Measurements from ENCODE around the gene MPPE1. TPM values are rescaled to one million over a fixed set of nuclear protein-coding genes. Genes with fewer than 3 reads are reported as not detected.
"Not testable (repeated sequence)": the region's sequence is repeated elsewhere in the genome, so short reads cannot be mapped to it uniquely, and the experiment has no call there.

The MPPE1 gene
- total and polyA plus RNA-seq, 5 experiments from 2014 or later, result 37.1 to 85.6 (median 40.9) TPM

GRCh38 chr18:11945834-11946659, 37.9 kb upstream of the MPPE1 start:
- Mint-ChIP-seq H3K4me3 (peak overlapping the region in 5 of 10 donors; percentile 32 to 93 (median 87)), H3K4me1 (peaks cover 2 to 14% (median 11%) of the 10 kb centered on the region in 4 donors), H3K27ac (peak overlapping the region in 3 of 10 donors; percentile 27 to 95 (median 41))
- POLR2A ChIA-PET, result interaction anchor here (0.5 to 2.9 kb wide), 2 partner anchors 14 to 35 kb away, joined by 3 to 15 read pairs; partner anchors contain the start of gene IMPA2
- not testable (repeated sequence) for ATAC-seq, H3K36me3 Mint-ChIP-seq, DNase-seq, H3K27me3 Mint-ChIP-seq, H3K9me3 Mint-ChIP-seq

- Mint-ChIP-seq H3K27ac (no peak overlapping the region), H3K4me3 (no peak overlapping the region), H3K27me3 (peaks cover 0 to 3% (median 0%) of the 10 kb centered on the region in 5 donors), H3K9me3 (no peaks in the 10 kb centered on the region), H3K4me1 (peaks cover 2 to 14% (median 11%) of the 10 kb centered on the region in 4 donors), H3K36me3 (no peaks in the 10 kb centered on the region)
- ATAC-seq, result no peak
- DNase-seq, result no peak
- POLR2A ChIA-PET, result no interaction called here
Observed at GRCh38 chr18:11944786-11945185, 36.7 kb upstream of the MPPE1 start.

- Mint-ChIP-seq H3K9me3 (no peaks in the 10 kb centered on the region), H3K27me3 (peaks cover 0 to 3% (median 0%) of the 10 kb centered on the region in 5 donors), H3K4me1 (peaks cover 2 to 14% (median 11%) of the 10 kb centered on the region in 4 donors), H3K4me3 (no peak overlapping the region), H3K36me3 (no peaks in the 10 kb centered on the region), H3K27ac (no peak overlapping the region)
- POLR2A ChIA-PET, result no interaction called here
- ATAC-seq (no peak), DNase-seq (no peak)
Observed at GRCh38 chr18:11944252-11944651, 36.1 kb upstream of the MPPE1 start.

- peaks cover 0 to 3% (median 0%) of the 10 kb centered on the region in 5 donors for H3K27me3 Mint-ChIP-seq
- POLR2A ChIA-PET, result no interaction called here
- H3K4me1 Mint-ChIP-seq, result peaks cover 2 to 14% (median 11%) of the 10 kb centered on the region in 4 donors
- no peak for ATAC-seq
- no peaks in the 10 kb centered on the region for H3K36me3 Mint-ChIP-seq
- H3K9me3 Mint-ChIP-seq, result no peaks in the 10 kb centered on the region
- DNase-seq, result no peak
- no peak overlapping the region for H3K27ac Mint-ChIP-seq
- H3K4me3 Mint-ChIP-seq, result no peak overlapping the region
Observed at GRCh38 chr18:11943551-11943950, 35.4 kb upstream of the MPPE1 start.

- Mint-ChIP-seq H3K27me3 (peaks cover 0 to 3% (median 0%) of the 10 kb centered on the region in 5 donors), H3K4me1 (peaks cover 0 to 1% (median 0%) of the 10 kb centered on the region in 4 donors), H3K4me3 (no peak overlapping the region), H3K27ac (no peak overlapping the region), H3K9me3 (no peaks in the 10 kb centered on the region), H3K36me3 (no peaks in the 10 kb centered on the region)
- POLR2A ChIA-PET, result interaction anchor here (0.5 kb wide), 1 partner anchor 28 kb away, joined by 4 read pairs; no protein-coding TSS in a partner anchor
- DNase-seq (no peak), ATAC-seq (no peak)
Observed at GRCh38 chr18:11940956-11941355, 32.8 kb upstream of the MPPE1 start.

- Mint-ChIP-seq H3K27ac (no peak overlapping the region), H3K4me1 (no peaks in the 10 kb centered on the region), H3K9me3 (no peaks in the 10 kb centered on the region), H3K4me3 (no peak overlapping the region), H3K27me3 (peaks cover 0 to 2% (median 0%) of the 10 kb centered on the region in 5 donors), H3K36me3 (no peaks in the 10 kb centered on the region)
- ATAC-seq (peak; percentile 63 to 77), DNase-seq (peak; percentile 44 to 85 (median 70))
- POLR2A ChIA-PET, result interaction anchor here (1.4 to 2.1 kb wide), 3 partner anchors 30 to 57 kb away, joined by 5 to 6 read pairs (median 5); partner anchors contain the start of genes IMPA2 and MPPE1
Observed at GRCh38 chr18:11937874-11938478, 29.9 kb upstream of the MPPE1 start.

- Mint-ChIP-seq H3K27me3 (peaks cover 0 to 9% (median 0%) of the 10 kb centered on the region in 5 donors), H3K4me3 (no peak overlapping the region), H3K27ac (no peak overlapping the region), H3K9me3 (no peaks in the 10 kb centered on the region), H3K4me1 (no peaks in the 10 kb centered on the region), H3K36me3 (no peaks in the 10 kb centered on the region)
- DNase-seq (no peak), ATAC-seq (no peak)
- POLR2A ChIA-PET, result interaction anchor here (0.7 kb wide), 1 partner anchor 13 kb away, joined by 3 read pairs; no protein-coding TSS in a partner anchor
Observed at GRCh38 chr18:11932393-11932792, 24.3 kb upstream of the MPPE1 start.

GRCh38 chr18:11927497-11927896, 19.4 kb upstream of the MPPE1 start:
- Mint-ChIP-seq H3K27me3 (peaks cover 0 to 11% (median 0%) of the 10 kb centered on the region in 5 donors), H3K9me3 (no peaks in the 10 kb centered on the region), H3K36me3 (no peaks in the 10 kb centered on the region), H3K4me3 (no peak overlapping the region), H3K4me1 (no peaks in the 10 kb centered on the region), H3K27ac (no peak overlapping the region)
- no peak for ATAC-seq
- DNase-seq, result no peak
- POLR2A ChIA-PET, result no interaction called here

- Mint-ChIP-seq H3K36me3 (no peaks in the 10 kb centered on the region), H3K9me3 (no peaks in the 10 kb centered on the region), H3K4me1 (no peaks in the 10 kb centered on the region), H3K27ac (no peak overlapping the region), H3K4me3 (no peak overlapping the region), H3K27me3 (peaks cover 0 to 11% (median 0%) of the 10 kb centered on the region in 5 donors)
- POLR2A ChIA-PET, result no interaction called here
- ATAC-seq, result no peak
- DNase-seq, result no peak
Observed at GRCh38 chr18:11925800-11926481, 17.8 kb upstream of the MPPE1 start.

GRCh38 chr18:11923450-11923849, 15.3 kb upstream of the MPPE1 start:
- Mint-ChIP-seq H3K27me3 (peaks cover 0 to 7% (median 0%) of the 10 kb centered on the region in 5 donors), H3K4me1 (no peaks in the 10 kb centered on the region), H3K36me3 (no peaks in the 10 kb centered on the region), H3K4me3 (no peak overlapping the region), H3K9me3 (no peaks in the 10 kb centered on the region), H3K27ac (no peak overlapping the region)
- POLR2A ChIA-PET, result no interaction called here
- ATAC-seq, result no peak
- DNase-seq, result no peak

- POLR2A ChIA-PET, H3K27me3 Mint-ChIP-seq, DNase-seq, H3K27ac Mint-ChIP-seq, H3K36me3 Mint-ChIP-seq, H3K4me3 Mint-ChIP-seq, H3K9me3 Mint-ChIP-seq, ATAC-seq, H3K4me1 Mint-ChIP-seq: not testable (repeated sequence)
Observed at GRCh38 chr18:11919522-11919921, 11.4 kb upstream of the MPPE1 start.

GRCh38 chr18:11916880-11917279, 8.8 kb upstream of the MPPE1 start:
- H3K27me3 Mint-ChIP-seq, H3K36me3 Mint-ChIP-seq, DNase-seq, H3K9me3 Mint-ChIP-seq, H3K4me1 Mint-ChIP-seq, POLR2A ChIA-PET, ATAC-seq, H3K27ac Mint-ChIP-seq: not testable (repeated sequence)
- H3K4me3 Mint-ChIP-seq, result peak overlapping the region in 1 of 10 donors; percentile 7

Data from naive thymus-derived CD8-positive, alpha-beta T cell (primary cell).